ENCODE data around the gene MPEG1.

The MPEG1 gene

GRCh38 chr11:59186130-59186594, 26.6 kb downstream of the MPEG1 start:
- no peak for DNase-seq

DNA sequence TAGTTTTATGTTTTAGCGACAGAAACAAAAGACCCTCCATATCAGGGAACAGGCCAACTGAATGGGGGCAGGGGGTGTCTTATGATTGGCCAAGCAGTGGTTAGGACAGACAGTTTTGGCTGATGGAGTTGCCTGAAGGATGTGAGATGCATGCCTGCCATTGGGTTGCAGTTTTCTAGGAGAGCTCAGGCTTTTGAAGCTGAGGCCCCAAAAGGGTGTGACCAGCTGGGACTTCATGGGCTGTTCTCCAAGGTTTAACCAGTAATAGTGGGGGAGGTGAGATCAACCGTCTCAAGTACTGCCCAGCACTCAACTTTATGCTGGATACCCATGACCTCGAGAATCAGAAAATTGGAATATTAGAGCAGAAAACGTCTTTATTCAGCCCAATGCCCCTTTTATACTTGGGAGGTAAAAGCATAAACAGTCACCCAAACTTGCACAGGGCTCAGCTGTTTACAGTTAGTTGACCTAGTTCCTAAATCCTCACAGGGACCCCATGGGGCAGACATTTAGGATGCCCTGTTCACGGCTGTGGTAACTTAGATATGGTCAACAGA, 27.3 kb downstream of the MPEG1 start:
- DNase-seq: no peak

DNA sequence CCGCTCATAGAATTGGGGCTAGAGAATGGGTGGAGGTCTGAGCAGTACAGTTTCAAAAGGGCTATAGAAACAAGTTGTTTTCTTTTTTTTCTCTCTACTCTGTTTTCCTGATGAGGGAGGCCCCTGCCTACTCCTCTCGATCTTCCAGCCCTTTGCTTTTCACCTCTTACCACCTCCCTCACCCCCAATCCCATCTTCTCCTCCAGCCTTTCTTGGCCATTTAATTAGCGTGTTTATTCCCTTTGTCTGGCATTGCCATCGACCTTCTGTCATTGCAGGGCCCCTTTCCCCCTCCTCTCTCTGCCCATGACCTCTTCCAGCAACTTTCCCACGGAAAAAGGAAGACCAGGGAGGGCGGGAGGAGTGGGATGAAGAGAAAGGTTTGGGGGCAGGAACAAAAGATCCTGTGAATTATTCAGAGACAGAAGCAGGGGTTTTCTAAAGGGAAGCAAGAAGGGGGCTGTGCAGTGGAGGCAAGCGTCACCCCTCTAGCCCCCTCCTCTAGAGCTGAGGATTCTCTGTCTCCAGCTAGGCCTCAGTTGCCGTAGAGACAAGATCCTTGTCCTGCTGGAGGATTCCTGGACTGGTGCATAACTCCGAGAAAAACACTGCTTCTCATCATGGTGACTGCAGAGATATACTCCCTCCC, 27.9 kb downstream of the MPEG1 start:
- DNase-seq: no peak

GRCh38 chr11:59183771-59184170, 29.0 kb downstream of the MPEG1 start:
- DNase-seq: no peak

DNA sequence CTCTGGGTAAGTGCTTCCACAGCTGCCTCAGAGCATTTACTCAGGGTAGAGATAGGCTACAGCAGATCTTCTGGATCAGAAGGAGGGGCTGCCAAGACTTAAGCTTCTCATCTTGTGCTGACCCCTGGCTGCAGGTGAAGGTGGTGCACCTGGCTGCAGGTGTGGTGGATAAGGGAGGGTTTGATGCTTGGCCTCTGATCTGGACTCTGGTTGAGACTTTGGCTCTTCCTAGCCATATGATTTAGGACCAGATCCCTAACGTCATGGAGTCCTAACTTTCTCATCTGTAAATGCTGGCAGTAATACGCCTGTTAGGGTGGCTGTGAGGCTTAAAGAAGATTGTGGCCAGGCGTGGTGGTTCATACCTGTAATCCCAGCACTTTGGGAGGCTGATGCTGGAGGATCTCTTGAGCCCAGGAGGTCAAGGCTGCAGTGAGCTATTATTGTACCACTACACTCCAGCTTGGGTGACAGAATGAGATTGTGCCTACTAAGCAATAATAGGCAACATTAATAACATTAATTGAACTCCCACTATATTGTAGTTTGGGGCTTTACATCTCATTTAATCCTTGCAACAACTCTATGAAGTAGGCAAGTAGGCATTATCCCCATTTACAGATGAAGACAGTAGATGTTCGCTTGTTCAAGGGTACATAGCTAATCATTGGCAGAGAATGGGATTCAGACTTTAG, 30.1 kb downstream of the MPEG1 start:
- no peak for DNase-seq

GRCh38 chr11:59181746-59182456, 30.8 kb downstream of the MPEG1 start:
- no peak for DNase-seq

- DNase-seq: no peak
These were observed 31.8 kb downstream of the MPEG1 start for GRCh38 chr11:59180907-59181306.

DNA sequence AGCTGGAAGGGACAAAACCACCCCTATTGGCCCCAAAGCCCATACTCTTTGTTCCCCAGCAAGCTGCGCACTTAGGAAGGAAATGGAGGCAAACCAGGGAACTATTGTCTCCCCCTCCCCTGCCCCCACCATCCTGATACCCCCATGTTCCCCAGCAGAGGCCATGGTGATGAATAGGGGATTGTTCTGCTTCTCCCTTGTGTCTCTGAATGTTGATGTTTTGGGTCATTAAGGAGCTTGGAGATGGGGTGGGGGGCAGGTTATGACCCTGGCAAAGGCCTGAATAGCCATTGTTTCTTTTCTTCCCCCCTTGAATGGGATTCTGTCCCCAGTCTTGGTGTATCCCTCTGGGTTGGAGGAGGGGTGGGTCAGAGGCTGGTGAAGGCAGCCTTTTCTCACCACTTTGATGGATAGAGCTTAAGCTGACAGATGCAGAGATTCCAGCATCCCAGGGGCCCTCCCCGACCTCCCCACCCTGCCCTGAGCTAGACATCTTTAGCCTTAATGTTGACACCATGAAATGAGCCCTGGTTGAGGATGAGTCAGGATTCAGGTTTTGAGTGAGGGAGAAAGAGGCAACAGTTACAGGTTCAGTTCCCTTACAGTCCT, 32.5 kb downstream of the MPEG1 start:
- DNase-seq: no peak

- no peak for DNase-seq
These were observed 33.6 kb downstream of the MPEG1 start for GRCh38 chr11:59179121-59179520.

DNA sequence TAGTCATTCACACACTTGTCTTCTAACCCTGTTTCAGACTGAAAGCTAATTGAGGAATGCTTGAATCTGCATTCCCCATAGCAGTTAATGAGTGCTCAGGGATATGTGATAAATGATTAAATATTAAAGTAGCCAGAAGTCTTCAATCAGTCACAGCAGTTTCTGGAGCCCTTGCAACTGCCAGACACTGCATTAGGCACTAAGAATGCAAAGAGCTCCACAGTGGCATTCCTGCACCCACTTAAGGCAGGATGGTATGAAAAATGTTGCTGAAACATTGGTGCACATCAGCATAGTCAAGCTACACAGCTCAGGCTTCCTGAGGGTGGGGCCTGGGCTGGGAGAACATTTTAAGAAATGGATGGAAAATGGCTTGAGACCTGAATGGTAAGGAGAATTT, 34.3 kb downstream of the MPEG1 start:
- DNase-seq: no peak

DNA sequence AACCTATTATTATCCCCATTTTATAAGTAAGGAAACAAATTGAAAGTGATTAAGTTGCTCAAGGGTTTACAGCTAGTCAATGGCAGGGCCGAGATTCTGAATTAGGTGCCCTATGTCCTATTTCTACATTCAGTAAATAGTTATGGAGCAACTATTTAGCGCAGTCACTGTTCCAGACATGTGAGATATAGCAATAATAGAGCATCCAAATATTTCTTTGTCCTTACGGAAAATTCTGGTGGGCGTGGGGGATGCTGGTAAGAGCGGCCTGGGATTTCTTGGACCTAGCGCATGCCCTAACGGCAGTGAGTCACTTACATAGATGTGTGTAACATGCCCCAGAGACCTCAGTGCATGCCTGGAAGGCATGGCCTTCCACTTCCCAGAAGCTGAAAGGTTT, 36.4 kb downstream of the MPEG1 start:
- no peak for DNase-seq

DNA sequence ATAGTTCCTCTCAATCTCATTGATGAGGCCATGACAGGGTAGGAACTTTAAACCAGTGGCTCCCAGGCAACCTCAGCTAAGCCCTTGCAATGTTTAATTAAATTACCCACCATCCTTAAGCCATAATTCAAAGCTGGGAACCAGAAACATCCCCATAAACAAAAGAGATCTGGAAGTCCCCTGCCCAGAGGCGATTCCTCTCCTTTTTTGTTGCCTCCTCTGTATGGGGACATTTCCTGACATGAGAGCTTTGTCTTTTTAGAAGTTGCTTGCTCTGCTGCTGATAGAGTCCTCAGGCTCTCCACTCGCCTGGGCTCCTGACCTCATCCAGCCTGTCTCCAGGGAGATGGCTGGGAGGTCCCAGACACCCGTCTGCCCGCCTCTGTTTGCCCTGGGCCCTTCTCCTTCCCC, 37.6 kb downstream of the MPEG1 start:
- DNase-seq: no peak

GRCh38 chr11:59174664-59175033, 38.1 kb downstream of the MPEG1 start:
- no peak for DNase-seq

DNA sequence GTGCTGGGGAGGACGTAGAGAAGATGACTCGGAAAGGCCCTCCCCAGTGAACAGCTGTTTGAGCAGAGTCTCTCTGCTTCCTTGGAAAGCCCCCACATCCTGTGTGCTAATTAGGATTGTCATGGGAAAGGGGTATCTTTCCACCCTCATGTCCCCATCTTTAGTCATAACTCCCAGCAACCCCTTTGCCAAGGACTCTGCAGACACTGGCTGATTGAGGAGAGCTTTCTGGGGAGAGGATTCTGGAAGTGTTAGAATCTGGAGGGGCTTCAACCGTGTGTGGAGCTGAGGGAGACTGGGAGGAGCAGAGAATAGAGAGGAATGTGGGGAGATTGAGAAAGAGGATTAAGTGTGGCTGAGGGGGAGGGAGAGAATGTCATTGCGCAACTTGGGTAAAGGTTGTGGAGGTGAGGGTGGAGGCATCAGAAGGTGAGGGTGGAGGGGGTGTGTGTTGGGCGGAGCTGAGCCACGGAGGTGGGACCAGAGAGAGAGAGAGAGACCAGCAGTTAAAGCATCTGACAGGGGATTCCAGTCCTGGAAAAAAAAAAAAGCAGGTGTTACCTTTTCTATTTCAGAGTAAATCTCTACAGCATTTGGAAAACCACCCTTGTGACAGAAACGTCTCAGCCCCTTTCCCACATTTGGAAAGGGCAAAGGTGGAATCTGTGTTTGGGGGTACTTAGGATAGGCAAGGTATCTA, 38.6 kb downstream of the MPEG1 start:
- no peak for DNase-seq

- DNase-seq: peak; percentile 9
These were observed 39.4 kb downstream of the MPEG1 start for GRCh38 chr11:59173080-59173963.

GRCh38 chr11:59172345-59173079, 40.2 kb downstream of the MPEG1 start:
- DNase-seq: no peak

DNA sequence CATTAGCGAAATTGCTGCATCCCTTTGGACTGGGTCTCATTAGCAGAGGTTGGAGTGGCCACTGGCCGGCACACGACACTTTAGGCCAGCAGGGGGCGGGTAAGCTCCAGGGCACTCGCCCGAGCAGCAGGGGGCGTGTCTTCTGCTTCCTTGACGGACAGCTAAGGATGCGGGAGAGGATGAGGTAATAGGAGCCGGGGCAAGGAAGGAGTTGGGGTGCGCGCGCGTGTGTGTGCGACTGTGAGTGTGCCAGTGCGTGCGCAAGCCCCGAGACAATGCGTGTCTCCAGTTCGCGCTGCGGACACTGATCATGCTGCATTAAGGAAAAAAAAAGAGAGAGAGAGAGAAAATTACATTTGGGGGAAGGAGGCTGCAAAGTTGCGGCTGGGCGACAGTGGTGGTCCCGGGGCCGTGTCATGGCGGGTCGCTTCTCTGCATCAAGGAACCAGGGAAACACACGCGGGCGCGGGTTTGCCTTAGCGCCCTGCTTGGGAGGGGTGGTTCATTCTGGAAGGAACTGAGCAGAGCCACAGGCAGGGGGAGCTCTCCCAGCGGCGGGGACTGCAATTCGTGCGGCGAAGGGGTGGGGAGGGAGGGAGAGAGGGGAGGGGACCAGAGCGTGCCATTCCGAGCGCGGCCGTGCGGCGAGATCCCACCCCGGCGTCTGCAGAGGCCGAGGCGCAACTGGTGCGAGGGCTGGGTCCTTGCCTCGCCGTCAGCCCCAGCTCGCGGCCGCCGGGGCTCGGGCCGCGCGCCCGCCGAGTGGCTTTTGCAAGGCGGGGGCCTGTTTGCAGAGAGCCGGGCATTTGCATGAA, 41.0 kb downstream of the MPEG1 start, which contains the start of gene DTX4:
TSS of gene DTX4 (plus strand) at position 625 of the 815 bp plus-strand sequence. CDS start 464 bp downstream, outside the sequence.
- DNase-seq: peak; percentile 88

DNA sequence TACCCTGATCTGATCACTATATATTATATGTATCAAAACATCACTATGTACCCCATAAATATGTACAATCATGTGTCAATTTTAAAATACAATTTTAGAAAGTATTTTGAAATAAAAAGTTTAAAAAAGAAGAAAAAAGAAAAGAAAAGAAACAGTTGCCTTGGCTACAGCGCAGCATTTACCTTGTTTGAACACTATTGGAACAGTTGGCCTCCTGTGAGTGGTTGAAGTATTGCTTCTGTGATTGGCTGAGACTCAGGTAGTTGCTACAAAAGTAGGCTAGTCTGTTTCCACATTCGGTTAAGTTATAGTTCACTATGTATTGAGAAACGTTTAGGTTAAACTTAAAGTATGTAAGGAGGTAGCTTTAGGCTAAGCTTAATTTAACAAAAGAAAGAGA, 48.7 kb downstream of the MPEG1 start:
- no peak for DNase-seq
